K562 (cell line): Measurements from ENCODE around the gene SPDYE18. TPM values are rescaled to one million over a fixed set of nuclear protein-coding genes. Genes with fewer than 3 reads are reported as not detected.
"Not testable (repeated sequence)": the region's sequence is repeated elsewhere in the genome, so short reads cannot be mapped to it uniquely, and the experiment has no call there.

Source experiments
- ATAC-seq: fragments of 200-7000 bp; cut with Tn5 transposase; 3 replicates; pipeline ENCODE4 v1.9.1; 2020; ENCODE audit warnings: moderate library complexity
- Bru-seq: library from RNA; stranded (reverse); fragments of 400-500 nt; gene quantifications from one replicate; lab custom pipeline; 2021; lab: Mats Ljungman, UMichigan
- BruChase-seq, 2 experiments: library from RNA; stranded (reverse); fragments of 400-500 nt; gene quantifications; one replicate each; lab custom pipeline; 2021; lab: Mats Ljungman, UMichigan
- BruUV-seq: library from RNA; stranded (reverse); fragments of 400-500 nt; replicated peaks from 2 replicates; lab custom pipeline; 2021; lab: Mats Ljungman, UMichigan
- CTCF ChIA-PET: fragments of 300-600 bp; formaldehyde crosslinking; extraction: SDS; loops from one replicate; lab custom pipeline; 2021; ENCODE audit warnings: low intra/inter-chr PET ratio; lab: Yijun Ruan, JAX
- POLR2A ChIA-PET: fragments of 300-600, 350-650 bp; sonication (Branson Sonifier 250); formaldehyde crosslinking; extraction: SDS; loops from one replicate; lab custom pipeline; 2021; ENCODE audit warnings: antibody characterized with exemption, inconsistent platforms; lab: Yijun Ruan, JAX
- DNase-seq, 4 experiments: peaks; one replicate each; pipeline versions ENCODE4 v3.0.0 to v3.0.0-alpha.2; 2011 to 2018; ENCODE audit warnings: low spot score in 3 of 4, mixed read lengths in 3 of 4; ENCODE audit errors: extremely low read depth in 1 of 4
- FAIRE-seq: peaks from 2 replicates; lab custom pipeline; 2011; peaks lifted over from hg19 to GRCh38; lab: Jason Lieb, UNC
- H2AFZ ChIP-seq: 2 replicates; pipeline ENCODE4 v1.6.0; 2011; ENCODE audit warnings: low read depth, low read length, control low read depth, inconsistent platforms
- H3K27ac ChIP-seq: fragments of 200-600 bp; 3 replicates; pipeline ENCODE4 v1.8.0; 2011; ENCODE audit warnings: low read depth, mild to moderate bottlenecking, control low read depth, inconsistent platforms, low read length, moderate library complexity, mixed read lengths; ENCODE audit errors: extremely low read depth
- H3K27me3 ChIP-seq, 2 experiments: fragments of 300-600 bp in 1 of 2; 2 replicates in 1 of 2; 3 replicates in 1 of 2; pipeline versions ENCODE4 v1.6.0 to v1.8.0; 2011; ENCODE audit warnings: inconsistent platforms in 2 of 2, low read length in 2 of 2, mild to moderate bottlenecking in 1 of 2, mixed read lengths in 1 of 2, moderate library complexity in 1 of 2; ENCODE audit not compliant: control insufficient read depth in 2 of 2, insufficient read depth in 2 of 2
- H3K36me3 ChIP-seq: fragments of 300-600 bp; 3 replicates; pipeline ENCODE4 v1.8.0; 2011; ENCODE audit warnings: mild to moderate bottlenecking, low read length, inconsistent platforms; ENCODE audit not compliant: control insufficient read depth, insufficient read depth
- H3K4me1 ChIP-seq, 2 experiments: fragments of 200-600 bp in 1 of 2; replicated peaks in 1 of 2; 2 replicates in 1 of 2; 3 replicates in 1 of 2; pipeline versions ENCODE4 v1.5.1 to v1.8.0; 2011; ENCODE audit warnings: inconsistent platforms in 2 of 2, low read length in 2 of 2, mild to moderate bottlenecking in 1 of 2, mixed read lengths in 1 of 2, moderate library complexity in 1 of 2; ENCODE audit not compliant: control insufficient read depth in 2 of 2, insufficient read depth in 2 of 2
- H3K4me2 ChIP-seq: 2 replicates; pipeline ENCODE4 v1.6.1; 2011; ENCODE audit warnings: low read length, control low read depth, inconsistent platforms, mixed read lengths; ENCODE audit not compliant: insufficient read depth
- H3K4me3 ChIP-seq: fragments of 200-600 bp; sonication (generic), shearing (Covaris generic); 2 replicates; pipeline ENCODE4 v1.5.1; 2016; ENCODE audit warnings: control low read depth, inconsistent platforms
- H3K79me2 ChIP-seq: fragments of 200-600 bp; 3 replicates; pipeline ENCODE4 v1.8.0; 2011; ENCODE audit warnings: low read length, inconsistent platforms; ENCODE audit not compliant: control insufficient read depth, insufficient read depth
- H3K9ac ChIP-seq, 2 experiments: 2 replicates each; pipeline versions ENCODE4 v1.6.0 to v1.6.1; 2011; ENCODE audit warnings: low read depth in 2 of 2, low read length in 2 of 2, control low read depth in 1 of 2, inconsistent platforms in 1 of 2, mild to moderate bottlenecking in 1 of 2, mixed read lengths in 1 of 2; ENCODE audit not compliant: insufficient read depth in 1 of 2
- H3K9me1 ChIP-seq: one replicate; pipeline ENCODE4 v1.6.0; 2011; ENCODE audit warnings: inconsistent platforms, mild to moderate bottlenecking, low read length, moderate library complexity; ENCODE audit not compliant: control insufficient read depth, insufficient read depth
- H3K9me3 ChIP-seq: replicated peaks from 2 replicates; pipeline ENCODE4 v1.5.1; 2011; ENCODE audit warnings: low read depth, low read length, inconsistent platforms; ENCODE audit not compliant: control insufficient read depth, insufficient read depth
- H4K20me1 ChIP-seq: replicated peaks from 2 replicates; pipeline ENCODE4 v1.6.1; 2011; ENCODE audit warnings: low read length, inconsistent platforms, mixed read lengths; ENCODE audit not compliant: control insufficient read depth, insufficient read depth
- WGBS: fragments of 100-300 bp; shearing (Covaris generic); methylation state at CpG from one replicate; pipeline ENCODE4 v1.1.6; 2016; ENCODE audit warnings: low coverage, mixed read lengths; ENCODE audit not compliant: insufficient coverage; ENCODE audit errors: missing lambda C conversion rate; 5-methylcytosine and 5-hydroxymethylcytosine counted together
- in situ Hi-C: fragments of 300-500 bp; cut with MboI; formaldehyde crosslinking; loops from 4 replicates; pipeline ENCODE4 v1.15.0; 2018; ENCODE audit warnings: inconsistent platforms, mixed read lengths
- intact Hi-C: fragments of 100-400 bp; cut with micrococcal nuclease; formaldehyde crosslinking; loops from 2 replicates; pipeline ENCODE4 v1.14.2; 2022
- long read RNA-seq, 3 experiments: library from polyadenylated mRNA in 2 of 3; library from RNA in 1 of 3; unstranded in 2 of 3; stranded (forward) in 1 of 3; transcript quantifications; one replicate each; pipeline ENCODE4 v2.0.0, GENCODE V29; 2019 to 2022
- polyA minus RNA-seq, 3 experiments: library from RNA; depleted of rRNA, polyadenylated mRNA; stranded (reverse); fragments of >200 nt; gene quantifications; 2 replicates each; pipeline ENCODE4 v1.2.3, GENCODE V29; 2011
- polyA plus RNA-seq, 8 experiments: library from polyadenylated mRNA; depleted of rRNA in 4 of 8; stranded (reverse) in 5 of 8; unstranded in 3 of 8; fragments of >200 nt; fragmentation: Nextera tagmentation in 2 of 8; fragmentation: Illumina TruSeq in 1 of 8; extraction: Ambion mirVana in 2 of 8; extraction: Trizol in 1 of 8; gene quantifications; 2 replicates each; pipeline versions ENCODE4 v1.2.1 to v1.2.3, GENCODE V29; 2011 to 2014; ENCODE audit warnings: inconsistent platforms in 1 of 8, missing spikeins in 1 of 8
- total RNA-seq, 7 experiments: library from RNA; depleted of rRNA in 6 of 7; stranded (reverse); fragments of >200 nt in 6 of 7; fragmentation: Illumina TruSeq in 2 of 7; extraction: Trizol in 2 of 7; gene quantifications; 2 replicates each; pipeline versions ENCODE4 v1.2.1 to v1.2.3, GENCODE V29; 2011 to 2021; ENCODE audit warnings: low replicate concordance in 1 of 7

SPDYE18 gene, protein sequence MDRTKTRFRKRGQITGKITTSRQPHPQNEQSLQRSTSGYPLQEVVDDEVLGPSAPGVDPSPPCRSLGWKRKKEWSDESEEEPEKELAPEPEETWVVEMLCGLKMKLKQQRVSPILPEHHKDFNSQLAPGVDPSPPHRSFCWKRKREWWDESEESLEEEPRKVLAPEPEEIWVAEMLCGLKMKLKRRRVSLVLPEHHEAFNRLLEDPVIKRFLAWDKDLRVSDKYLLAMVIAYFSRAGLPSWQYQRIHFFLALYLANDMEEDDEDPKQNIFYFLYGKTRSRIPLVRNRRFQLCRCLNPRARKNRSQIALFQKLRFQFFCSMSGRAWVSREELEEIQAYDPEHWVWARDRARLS
- 0.56 TPM in 1 of 2 replicates, not detected in the other for total RNA-seq (2011; cell fraction: chromatin; rRNA removed; ENCODE audit: low replicate concordance)
- total RNA-seq (2011; cell fraction: nucleolus; rRNA removed) = 0.33 and 0.39 TPM in 2 replicates
- not detected in 2 replicates for total RNA-seq (2011; cell fraction: nucleoplasm; rRNA removed)
- total RNA-seq (2014; rRNA removed) (0.33 TPM in 1 of 2 replicates, not detected in the other), total RNA-seq (2014; rRNA removed; fragmentation: Illumina TruSeq; extraction: Trizol) (0.18 and 0.32 TPM in 2 replicates), total RNA-seq (2015; rRNA removed; fragmentation: Illumina TruSeq; extraction: Trizol) (0.25 TPM in 1 of 2 replicates, not detected in the other), total RNA-seq (2021) (0.44 TPM in 1 of 2 replicates, not detected in the other), polyA plus RNA-seq (2011; rRNA removed) (0.11 and 0.26 TPM in 2 replicates), polyA plus RNA-seq (2014; fragmentation: Illumina TruSeq; extraction: Trizol) (0.18 TPM in 1 of 2 replicates, not detected in the other), polyA plus RNA-seq (2014; fragmentation: Nextera tagmentation; extraction: Ambion mirVana) (not detected), polyA plus RNA-seq (2014; rRNA removed) (0.13 and 0.16 TPM in 2 replicates), polyA minus RNA-seq (2011; rRNA and poly(A)+ RNA removed) (0.28 TPM in 1 of 2 replicates, not detected in the other), Bru-seq, nascent RNA (percentile 33 among the genes with signal in this experiment), BruChase-seq, experiment 1, labeled RNA remaining after a 2-hour chase (percentile 42 among the genes with signal in this experiment), BruChase-seq, experiment 2, labeled RNA remaining after a 6-hour chase (percentile 44 among the genes with signal in this experiment)
- polyA plus RNA-seq (2011; cell fraction: cytosol; rRNA removed) = 0.06 TPM in 1 of 2 replicates, not detected in the other
- polyA plus RNA-seq (2011; cell fraction: nucleus; rRNA removed) = 0.24 and 1.1 TPM in 2 replicates
- 0.10 and 0.22 TPM in 2 replicates for polyA plus RNA-seq (2012)
- not detected in 2 replicates for polyA minus RNA-seq (2011; cell fraction: cytosol; rRNA and poly(A)+ RNA removed)
- polyA minus RNA-seq (2011; cell fraction: nucleus; rRNA and poly(A)+ RNA removed) = not detected in 2 replicates
- long read RNA-seq, experiment 1, partial matches to known transcripts = 0 of 3 reads
- long read RNA-seq, experiment 1, other reads (novel, unspliced or antisense) = 3 of 3 reads
- long read RNA-seq, experiment 2, partial matches to known transcripts = 0 of 1 reads
- long read RNA-seq, experiment 2, other reads (novel, unspliced or antisense) = 1 of 1 reads
- long read RNA-seq, experiment 3 = 0 reads

DNA sequence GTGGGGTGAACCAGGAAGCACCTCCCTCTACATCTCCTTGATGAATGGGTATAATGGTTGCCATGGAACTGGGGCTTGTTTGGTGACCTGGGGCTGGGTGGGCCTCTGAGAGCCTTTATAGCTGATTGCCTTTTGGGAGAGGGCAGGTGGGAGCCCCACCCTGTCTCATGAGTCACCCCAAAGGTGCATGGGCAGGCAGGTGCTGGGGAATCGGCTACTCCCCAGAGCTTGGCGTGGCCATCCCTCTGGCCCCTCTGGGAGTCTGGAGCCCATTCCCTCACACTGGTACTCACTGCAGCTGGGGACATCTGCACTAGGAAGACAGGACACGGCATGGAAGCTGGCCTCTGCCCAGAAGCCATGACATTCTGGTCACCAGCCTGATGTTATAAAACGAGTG is at the start of gene SPDYE18:
Gene SPDYE18, minus strand, starts transcription at position 2 of the 400 bp plus-strand sequence. CDS start 2,046 bp downstream, outside the sequence.
- CTCF ChIA-PET, H3K4me3 ChIP-seq, H3K79me2 ChIP-seq, H4K20me1 ChIP-seq, ATAC-seq, BruUV-seq, H3K4me2 ChIP-seq, H3K9ac ChIP-seq, FAIRE-seq, H2AFZ ChIP-seq, H3K9me3 ChIP-seq, POLR2A ChIA-PET, DNase-seq, H3K9me1 ChIP-seq, in situ Hi-C loops, H3K36me3 ChIP-seq, H3K4me1 ChIP-seq, intact Hi-C loops, H3K27me3 ChIP-seq, H3K27ac ChIP-seq: not testable (repeated sequence)
- WGBS = 63% methylated on average over 3 of the region's 4 CpGs

DNA sequence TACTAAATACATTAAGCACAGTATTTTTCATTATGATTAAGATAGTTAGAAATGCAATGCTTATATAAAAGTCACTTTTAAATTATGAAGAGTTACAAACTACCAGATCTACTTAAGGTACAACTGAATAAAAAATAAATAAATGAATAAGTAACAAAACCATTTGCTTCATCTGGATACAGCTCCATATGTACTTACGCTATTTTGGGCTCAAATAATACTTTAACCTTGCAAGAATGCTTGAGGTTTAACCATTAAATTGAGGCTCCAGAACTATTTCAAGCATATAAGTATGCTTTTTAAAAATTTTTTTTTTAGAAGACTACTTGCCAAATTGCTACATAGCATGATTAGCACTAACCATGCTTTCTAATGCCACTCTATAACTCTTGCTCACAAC is 46.0 kb upstream of the SPDYE18 start:
- ATAC-seq, in situ Hi-C loops, CTCF ChIA-PET, H3K9ac ChIP-seq, POLR2A ChIA-PET, H3K9me3 ChIP-seq, BruUV-seq, H3K4me2 ChIP-seq, DNase-seq, FAIRE-seq, intact Hi-C loops, H3K27ac ChIP-seq, H3K9me1 ChIP-seq, H3K4me1 ChIP-seq, H3K4me3 ChIP-seq, H4K20me1 ChIP-seq, H3K36me3 ChIP-seq, H2AFZ ChIP-seq, H3K27me3 ChIP-seq, H3K79me2 ChIP-seq: not testable (repeated sequence)
- 91% methylated on average over 1 of the region's 1 CpG for WGBS

DNA sequence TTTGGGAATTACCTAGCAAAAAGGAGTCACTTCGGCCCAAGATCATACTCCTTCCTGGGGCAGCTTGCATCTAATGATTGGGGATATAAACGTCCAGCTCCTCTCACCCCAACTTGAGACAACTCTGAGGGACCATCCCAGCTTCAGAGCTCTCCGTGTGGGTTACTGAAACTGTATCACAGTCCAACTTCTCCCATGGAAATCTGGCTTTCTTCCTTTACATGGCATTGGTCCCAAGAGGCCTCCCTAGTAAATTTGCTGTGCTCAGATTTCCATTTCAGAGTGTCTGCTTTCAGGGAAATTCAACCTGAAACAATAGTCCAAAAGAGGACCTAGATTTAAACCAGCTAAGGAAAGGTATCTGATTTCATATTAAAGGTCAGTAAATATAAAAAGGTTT is 45.3 kb upstream of the SPDYE18 start:
- FAIRE-seq, H3K4me1 ChIP-seq, H3K4me3 ChIP-seq, H2AFZ ChIP-seq, intact Hi-C loops, H3K9me1 ChIP-seq, in situ Hi-C loops, H3K79me2 ChIP-seq, H3K9ac ChIP-seq, H3K9me3 ChIP-seq, POLR2A ChIA-PET, H3K4me2 ChIP-seq, H3K27ac ChIP-seq, H4K20me1 ChIP-seq, DNase-seq, BruUV-seq, H3K27me3 ChIP-seq, ATAC-seq, H3K36me3 ChIP-seq, CTCF ChIA-PET: not testable (repeated sequence)
- 8% methylated on average over 2 of the region's 3 CpGs for WGBS
